Measurements from ENCODE around the gene BDH1. TPM values are rescaled to one million over a fixed set of nuclear protein-coding genes. Genes with fewer than 3 reads are reported as not detected.
A peak's percentile ranks its signal among the peaks of the same experiment; 100 is the strongest.

BDH1 gene
- total and polyA plus RNA-seq, 2 of the 13 experiments (the other 11 are each of a cell fraction or from before 2014, with no cell fraction given) = 21.2 to 71.9 TPM

GRCh38 chr3:197597335-197597734 lies 41.6 kb upstream of the BDH1 start (continued):
- TF ChIP-seq BCLAF1 (IDR thresholded peaks at IDR 0.05) (no peak), HDAC6 (IDR thresholded peaks at IDR 0.05; ENCODE audit: low read depth, low read length) (no peak), ZNF792 (CRISPR knock-in tag; IDR thresholded peaks at IDR 0.05) (no peak), HNRNPUL1 (IDR thresholded peaks at IDR 0.05; ENCODE audit: low read depth, low read length) (0 out of 2 replicates have a peak, but pooled peaks have one; percentile 21), HMG20A (CRISPR knock-in tag; IDR thresholded peaks at IDR 0.05; ENCODE audit: borderline replicate concordance) (peak; percentile 15; the same call in 1 of the 2 replicates), ZNF761 (CRISPR knock-in tag; conservative IDR thresholded peaks at IDR 0.05) (no peak; the same call in 1 of the 2 replicates), REPIN1 (CRISPR knock-in tag; IDR thresholded peaks at IDR 0.05; ENCODE audit: borderline replicate concordance, low read depth) (no peak), SOX13 (IDR thresholded peaks at IDR 0.05) (no peak), SOX13 (CRISPR knock-in tag; conservative IDR thresholded peaks at IDR 0.05 in 1 of 2, IDR thresholded peaks at IDR 0.05 in 1 of 2) (peak in 1 of 2 experiments; percentile 56; a peak in 1 of 4 replicates), MAFK (conservative IDR thresholded peaks at IDR 0.05 in 1 of 2, IDR thresholded peaks at IDR 0.05 in 1 of 2; ENCODE audit: low read length in 2 of 2) (no peak), DMAP1 (CRISPR knock-in tag; IDR thresholded peaks at IDR 0.05) (no peak), KLF9 (CRISPR knock-in tag; IDR thresholded peaks at IDR 0.05; ENCODE audit: low read depth) (no peak), ZFP91 (CRISPR knock-in tag; IDR thresholded peaks at IDR 0.05; ENCODE audit: borderline replicate concordance) (no peak), ARID4A (CRISPR knock-in tag; IDR thresholded peaks at IDR 0.05; ENCODE audit: borderline replicate concordance) (peak; percentile 28; the same call in 1 of the 2 replicates), ZNF747 (CRISPR knock-in tag; IDR thresholded peaks at IDR 0.05; ENCODE audit: borderline replicate concordance) (no peak), SKIL (CRISPR knock-in tag; IDR thresholded peaks at IDR 0.05; ENCODE audit: borderline replicate concordance) (no peak), CTCF (CRISPR knock-in tag; IDR thresholded peaks at IDR 0.05) (0 out of 2 replicates have a peak, but pooled peaks have one; percentile 14)
